NCI-H345 treated with DMSO at 0.1 percent for 48 hours (cell line): ENCODE data around the gene ZCWPW2.
A peak's percentile ranks its signal among the peaks of the same experiment; 100 is the strongest.

Source experiments
- DNase-seq: peaks from one replicate; lab custom pipeline; 2025; ENCODE audit not compliant: unreplicated experiment; lab: John Stamatoyannopoulos, UW

The ZCWPW2 gene

GRCh38 chr3:28349469-28350000 lies 1.0 kb downstream of the ZCWPW2 start:
- peak; percentile 61 for DNase-seq

GRCh38 chr3:28376424-28376823 lies 27.9 kb downstream of the ZCWPW2 start:
- DNase-seq, result no peak

GRCh38 chr3:28386049-28386448 lies 37.5 kb downstream of the ZCWPW2 start:
- no peak for DNase-seq

DNA sequence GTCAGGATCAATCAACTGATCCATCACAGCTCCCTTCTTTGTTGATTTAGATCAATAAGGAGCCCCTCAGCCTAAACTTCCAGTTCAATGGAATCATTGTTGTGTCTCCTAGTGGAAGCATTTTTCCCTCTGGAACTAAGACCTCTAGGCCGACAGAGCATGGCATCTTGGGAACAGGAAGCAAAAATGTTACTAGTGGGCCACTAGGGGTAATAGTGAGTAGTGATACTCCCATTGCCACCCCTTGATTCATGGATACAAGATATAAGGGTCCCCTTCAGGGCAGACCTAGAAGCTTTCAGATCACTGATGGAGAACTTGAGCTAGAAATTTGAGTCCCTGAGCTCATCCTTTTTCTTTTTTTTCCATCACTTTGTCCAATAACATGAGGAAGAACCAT lies 40.5 kb downstream of the ZCWPW2 start:
- DNase-seq, result no peak

DNA sequence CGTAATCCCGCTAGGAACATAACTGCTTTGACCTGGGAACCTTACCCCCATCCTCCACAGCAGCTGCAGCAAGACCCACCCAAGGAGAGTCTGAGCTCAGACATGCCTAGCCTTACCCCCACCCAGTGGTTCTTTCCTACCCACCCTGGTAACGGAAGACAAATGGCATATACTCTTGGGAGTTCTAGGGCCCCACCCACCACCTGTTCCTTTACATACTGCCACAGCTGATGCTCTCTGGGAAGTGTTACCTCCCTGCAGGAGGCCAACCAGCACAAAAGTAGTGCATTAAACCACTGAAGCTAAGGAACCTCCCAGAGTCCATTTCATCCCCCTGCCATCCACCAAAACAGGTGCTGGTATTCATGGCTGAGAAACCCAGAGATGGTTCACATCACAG lies 50.7 kb downstream of the ZCWPW2 start:
- no peak for DNase-seq

DNA sequence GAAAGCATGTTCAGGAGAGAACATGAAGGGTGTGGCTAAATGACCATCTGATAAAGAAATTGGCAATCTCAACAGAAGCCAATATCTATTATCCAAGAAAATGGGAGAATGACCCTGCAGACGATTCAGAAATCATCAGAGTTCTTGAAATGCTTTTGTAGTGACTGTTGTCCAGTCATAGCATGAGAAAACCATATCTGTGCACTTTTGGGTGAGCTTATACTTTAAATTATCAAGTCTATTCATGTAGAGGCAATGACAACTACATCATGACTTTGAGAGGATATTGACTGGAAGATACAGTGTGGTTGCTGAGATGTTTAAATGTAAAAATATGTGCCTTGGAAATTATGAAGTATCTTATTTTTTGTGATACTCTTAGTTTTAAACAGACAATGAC lies 57.7 kb downstream of the ZCWPW2 start:
- no peak for DNase-seq

- DNase-seq, result no peak
Measured at GRCh38 chr3:28449398-28449797, 100.9 kb downstream of the ZCWPW2 start.

GRCh38 chr3:28462866-28463265 lies 114.3 kb downstream of the ZCWPW2 start:
- no peak for DNase-seq

DNA sequence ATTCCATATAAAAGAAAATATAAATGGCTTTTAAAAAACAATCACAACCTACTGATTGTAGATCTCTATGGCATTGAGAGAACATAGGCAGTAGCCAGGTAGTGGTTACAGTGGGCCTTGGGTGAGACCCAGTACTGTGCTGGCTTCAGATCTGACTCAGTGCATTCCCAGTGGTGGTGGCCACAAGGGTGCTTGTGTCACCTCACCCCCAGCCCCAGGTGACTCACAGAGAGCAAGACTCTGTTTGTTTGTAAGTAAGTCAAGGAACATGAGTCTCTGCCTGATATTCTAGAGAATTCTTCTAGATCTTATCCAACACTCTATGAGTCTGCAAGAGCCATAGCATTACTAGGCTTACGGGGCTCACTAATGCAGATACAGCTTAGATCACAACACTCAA lies 118.9 kb downstream of the ZCWPW2 start:
- DNase-seq, result no peak

DNA sequence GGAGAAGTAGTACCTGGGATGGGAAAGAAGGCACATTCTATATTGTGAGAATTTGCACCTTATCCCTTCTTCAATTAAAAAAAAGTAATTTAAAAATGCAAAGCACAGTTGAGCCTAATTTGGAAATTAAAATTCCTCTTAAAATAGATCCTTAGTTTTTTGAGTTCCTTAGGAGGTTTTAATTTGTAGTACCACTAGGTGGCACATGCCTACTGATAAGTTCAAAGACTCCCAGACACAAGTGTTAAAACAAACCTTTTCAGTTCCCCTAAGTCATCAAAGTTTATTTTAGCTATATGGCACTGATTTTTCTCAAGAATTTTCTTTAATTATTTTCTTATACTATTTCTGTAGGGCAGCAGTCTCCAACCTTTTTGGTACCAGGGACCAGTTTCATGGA lies 127.7 kb downstream of the ZCWPW2 start:
- DNase-seq, result peak; percentile 15

DNA sequence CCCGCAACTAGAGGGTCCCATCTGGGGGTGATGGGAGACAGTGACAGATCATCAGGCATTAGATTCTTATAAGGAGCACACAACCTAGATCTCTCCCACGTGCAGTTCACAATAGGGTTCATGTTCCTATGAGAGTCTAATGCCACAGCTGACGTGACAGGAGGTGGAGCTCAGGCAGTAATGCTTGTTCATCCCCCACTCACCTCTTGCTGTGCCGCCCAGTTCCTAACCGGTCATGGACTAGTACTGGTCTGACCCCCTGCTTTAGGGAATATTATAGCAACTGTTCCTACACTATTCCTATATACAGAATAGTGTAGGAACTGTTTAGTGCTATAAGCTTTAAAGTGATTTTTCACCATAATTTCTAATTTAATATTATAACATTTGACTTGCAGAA lies 128.2 kb downstream of the ZCWPW2 start:
- DNase-seq, result no peak

- DNase-seq, result no peak
Measured at GRCh38 chr3:28485164-28485563, 136.6 kb downstream of the ZCWPW2 start.

- DNase-seq, result no peak
Measured at GRCh38 chr3:28495301-28495700, 146.8 kb downstream of the ZCWPW2 start.

- DNase-seq, result no peak
Measured at GRCh38 chr3:28502397-28502937, 153.9 kb downstream of the ZCWPW2 start.

DNA sequence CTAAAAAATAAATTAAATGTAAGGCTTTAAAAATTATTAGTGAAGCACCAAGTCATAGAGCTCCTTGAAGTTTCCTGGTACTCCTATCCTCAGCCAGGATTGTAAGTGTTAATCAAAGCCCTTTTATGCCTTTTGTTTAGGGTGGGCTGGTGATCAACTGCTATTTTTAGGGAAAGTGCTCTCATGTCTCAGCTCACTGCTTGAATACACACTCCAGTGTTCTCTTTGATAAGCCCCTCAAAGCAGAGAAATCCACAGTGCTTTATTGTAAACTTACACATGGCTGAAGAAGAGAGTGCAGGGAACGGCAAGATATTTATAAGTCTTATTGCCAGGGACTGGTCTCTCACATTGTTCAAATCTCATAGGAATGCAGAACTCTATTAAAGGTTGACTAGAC lies 156.5 kb downstream of the ZCWPW2 start:
- DNase-seq, result peak; percentile 1

GRCh38 chr3:28521663-28522062 lies 173.1 kb downstream of the ZCWPW2 start:
- no peak for DNase-seq

DNA sequence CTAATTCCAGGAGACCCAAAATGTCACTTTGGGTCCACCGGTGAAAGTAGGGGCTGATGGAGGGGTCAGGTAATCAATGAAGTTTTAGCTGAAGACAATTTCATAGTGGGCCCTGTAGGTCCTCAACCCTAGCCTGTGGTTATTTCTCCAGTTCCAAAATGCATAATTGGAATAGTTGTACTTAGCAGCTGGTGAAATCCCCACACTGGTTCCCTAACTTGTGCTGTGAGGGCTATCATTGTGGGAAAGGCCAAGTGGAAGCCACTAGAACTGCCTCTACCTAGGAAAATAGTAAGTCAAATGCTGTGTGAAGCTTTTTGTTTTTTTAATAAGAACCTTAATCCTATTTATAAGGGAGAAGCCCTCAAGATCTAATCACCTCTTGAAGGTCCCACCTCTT lies 193.8 kb downstream of the ZCWPW2 start:
- no peak for DNase-seq

DNA sequence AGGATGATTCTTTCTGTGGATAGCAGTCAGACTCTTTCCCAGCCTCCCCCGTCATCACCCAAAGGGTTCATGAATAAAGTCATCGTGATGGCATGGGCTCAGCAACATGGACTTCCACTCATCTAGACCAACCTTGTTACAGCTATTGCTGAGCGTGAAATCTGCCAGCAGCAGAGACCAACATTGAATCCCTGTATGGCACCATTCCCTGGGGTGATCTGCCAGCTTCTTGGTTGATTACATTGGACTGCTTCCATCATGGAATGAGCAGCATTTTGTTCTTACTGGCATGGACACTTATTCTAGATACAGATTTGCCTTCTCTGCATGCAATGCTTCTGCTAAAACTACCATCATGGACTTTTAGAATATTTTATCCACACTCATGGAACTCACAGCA lies 195.7 kb downstream of the ZCWPW2 start:
- DNase-seq, result no peak

- no peak for DNase-seq
Measured at GRCh38 chr3:28544831-28545230, 196.3 kb downstream of the ZCWPW2 start.

DNA sequence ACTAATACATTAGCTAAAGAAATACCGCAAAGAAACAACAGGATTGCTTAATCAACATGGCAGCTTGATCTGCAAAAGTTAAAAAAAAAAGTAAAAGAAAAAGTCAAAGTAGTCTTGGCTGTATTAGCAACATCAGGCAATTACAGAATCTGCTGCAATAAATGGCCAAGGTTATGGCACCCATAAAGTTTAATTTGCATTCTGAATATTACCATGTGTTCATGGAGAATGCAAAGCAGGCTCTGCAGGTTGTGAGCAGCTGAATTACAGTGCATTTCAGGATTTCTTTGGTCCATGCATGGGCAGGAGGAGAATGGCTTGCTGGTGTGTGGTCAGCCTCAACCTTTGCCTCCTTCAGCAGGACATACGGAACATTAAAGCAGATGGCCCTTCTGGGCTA lies 199.2 kb downstream of the ZCWPW2 start:
- DNase-seq, result no peak

DNA sequence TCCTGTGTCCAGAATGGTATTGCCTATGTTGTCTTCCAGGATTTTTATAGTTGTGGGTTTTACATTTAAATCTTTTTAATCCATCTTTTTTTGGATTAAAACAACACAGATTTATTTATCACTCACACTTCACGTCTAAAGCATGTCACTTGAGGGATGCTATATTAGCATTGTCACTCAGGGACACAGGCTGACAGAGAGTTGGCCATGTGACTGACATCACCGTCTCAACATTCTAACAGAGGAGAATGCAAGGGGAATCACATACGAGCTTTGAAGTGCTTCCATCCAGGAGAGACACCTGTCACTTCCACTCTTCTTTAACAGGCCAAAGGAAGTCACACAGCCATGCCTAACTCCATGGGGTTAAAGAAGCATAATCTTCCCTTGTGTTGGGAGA lies 204.7 kb downstream of the ZCWPW2 start:
- DNase-seq, result no peak

DNA sequence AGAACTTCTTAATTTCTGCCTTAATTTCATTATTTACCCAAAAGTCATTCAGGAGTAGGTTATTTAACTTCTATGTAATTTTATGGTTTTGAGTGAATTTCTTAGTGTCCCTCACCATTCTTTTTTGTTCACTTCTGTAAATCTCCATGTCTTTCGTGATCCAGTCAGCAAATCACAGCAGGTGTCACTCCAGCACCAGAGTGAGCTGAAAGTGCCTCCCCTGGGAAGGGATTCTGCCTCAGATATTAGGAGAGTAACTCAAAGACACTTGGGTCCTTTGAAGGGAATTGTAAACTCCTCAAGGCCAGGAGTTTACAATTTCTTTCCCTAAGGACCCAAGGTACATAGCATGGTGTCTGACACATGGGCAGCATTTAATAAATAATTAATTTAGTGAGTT lies 207.7 kb downstream of the ZCWPW2 start:
- no peak for DNase-seq

DNA sequence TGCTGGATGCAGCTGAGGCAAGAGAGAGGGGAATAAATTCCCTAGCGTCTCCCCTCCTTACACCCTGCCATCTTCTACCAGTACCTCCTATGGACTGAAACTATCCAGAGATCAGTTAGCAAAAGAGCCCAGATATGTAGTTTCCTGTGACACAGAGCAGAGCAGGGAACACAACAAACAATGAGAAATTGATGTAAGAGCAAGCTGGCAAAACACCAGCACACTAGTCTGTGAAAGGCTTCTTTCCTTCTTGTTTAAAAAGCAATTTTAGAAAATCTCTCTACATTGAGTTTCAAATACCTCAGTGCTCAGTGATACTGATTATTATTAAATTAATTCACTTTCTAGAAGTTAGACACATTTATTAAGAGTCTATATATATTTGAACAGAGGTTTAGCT lies 215.7 kb downstream of the ZCWPW2 start:
- DNase-seq, result no peak

DNA sequence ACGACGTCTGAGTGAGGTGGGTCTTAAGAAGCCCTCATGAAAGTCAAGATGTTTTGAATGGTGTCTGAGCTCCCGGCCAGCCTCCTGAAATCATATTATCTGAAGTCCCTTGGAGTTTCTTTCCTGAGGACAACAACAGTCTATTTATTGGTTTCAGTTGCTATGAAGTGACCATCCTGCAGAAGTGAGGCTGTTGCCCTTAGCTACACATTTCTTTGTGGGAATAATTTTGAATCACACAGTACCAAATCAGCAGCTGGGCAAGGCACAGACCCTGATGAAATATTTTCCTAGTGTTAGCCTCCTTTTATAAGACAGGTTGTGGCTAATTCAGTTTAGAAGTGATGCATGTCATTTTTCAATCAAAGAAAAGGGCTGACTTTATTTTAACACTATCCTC lies 220.8 kb downstream of the ZCWPW2 start:
- no peak for DNase-seq
